ENCODE data around the gene NAV1.
A peak's percentile ranks its signal among the peaks of the same experiment; 100 is the strongest.

Gene NAV1

GRCh38 chr1:201535919-201536245 is 3.0 kb upstream of the NAV1 start:
- H3K9me3 ChIP-seq (ENCODE audit: control insufficient read depth, low read length): no peaks in the 10 kb centered on the region
- H3K27ac ChIP-seq (ENCODE audit: insufficient read depth, low read length, poor library complexity, severe bottlenecking): no peak overlapping the region
- H3K27me3 ChIP-seq (replicated peaks; ENCODE audit: control insufficient read depth, insufficient read depth, low read length, poor library complexity, severe bottlenecking): peaks cover 37% of the 10 kb centered on the region
- no peak overlapping the region for H3K4me3 ChIP-seq (ENCODE audit: insufficient read depth, low read depth, low read length, poor library complexity, severe bottlenecking)
- H3K4me1 ChIP-seq (ENCODE audit: control insufficient read depth, insufficient read depth, low read length, poor library complexity, severe bottlenecking): peaks cover 18% of the 10 kb centered on the region
- H3K36me3 ChIP-seq (ENCODE audit: control insufficient read depth, insufficient read depth, low read length): no peaks in the 10 kb centered on the region
- DNase-seq: no peak

- peaks cover 40% of the 10 kb centered on the region for H3K27me3 ChIP-seq (replicated peaks; ENCODE audit: control insufficient read depth, insufficient read depth, low read length, poor library complexity, severe bottlenecking)
- peaks cover 18% of the 10 kb centered on the region for H3K4me1 ChIP-seq (ENCODE audit: control insufficient read depth, insufficient read depth, low read length, poor library complexity, severe bottlenecking)
- H3K27ac ChIP-seq (ENCODE audit: insufficient read depth, low read length, poor library complexity, severe bottlenecking): no peak overlapping the region
- DNase-seq: no peak
- no peaks in the 10 kb centered on the region for H3K9me3 ChIP-seq (ENCODE audit: control insufficient read depth, low read length)
- H3K36me3 ChIP-seq (ENCODE audit: control insufficient read depth, insufficient read depth, low read length): no peaks in the 10 kb centered on the region
- H3K4me3 ChIP-seq (ENCODE audit: insufficient read depth, low read depth, low read length, poor library complexity, severe bottlenecking): no peak overlapping the region
These were observed 2.4 kb upstream of the NAV1 start for GRCh38 chr1:201536558-201536957.

GRCh38 chr1:201537028-201537427 is 1.9 kb upstream of the NAV1 start:
- Histone ChIP-seq H3K4me3 (ENCODE audit: insufficient read depth, low read depth, low read length, poor library complexity, severe bottlenecking) (no peak overlapping the region), H3K4me1 (ENCODE audit: control insufficient read depth, insufficient read depth, low read length, poor library complexity, severe bottlenecking) (peaks cover 18% of the 10 kb centered on the region), H3K27ac (ENCODE audit: insufficient read depth, low read length, poor library complexity, severe bottlenecking) (no peak overlapping the region), H3K27me3 (replicated peaks; ENCODE audit: control insufficient read depth, insufficient read depth, low read length, poor library complexity, severe bottlenecking) (peaks cover 40% of the 10 kb centered on the region), H3K36me3 (ENCODE audit: control insufficient read depth, insufficient read depth, low read length) (no peaks in the 10 kb centered on the region), H3K9me3 (ENCODE audit: control insufficient read depth, low read length) (no peaks in the 10 kb centered on the region)
- no peak for DNase-seq

- no peak overlapping the region for H3K4me3 ChIP-seq (ENCODE audit: insufficient read depth, low read depth, low read length, poor library complexity, severe bottlenecking)
- H3K27ac ChIP-seq (ENCODE audit: insufficient read depth, low read length, poor library complexity, severe bottlenecking): no peak overlapping the region
- no peak for DNase-seq
- no peaks in the 10 kb centered on the region for H3K9me3 ChIP-seq (ENCODE audit: control insufficient read depth, low read length)
- H3K27me3 ChIP-seq (replicated peaks; ENCODE audit: control insufficient read depth, insufficient read depth, low read length, poor library complexity, severe bottlenecking): peaks cover 40% of the 10 kb centered on the region
- no peaks in the 10 kb centered on the region for H3K36me3 ChIP-seq (ENCODE audit: control insufficient read depth, insufficient read depth, low read length)
- H3K4me1 ChIP-seq (ENCODE audit: control insufficient read depth, insufficient read depth, low read length, poor library complexity, severe bottlenecking): peaks cover 18% of the 10 kb centered on the region
These were observed 1.5 kb upstream of the NAV1 start for GRCh38 chr1:201537467-201537866.

GRCh38 chr1:201537891-201538611 is 876 bp upstream of the NAV1 start:
- Histone ChIP-seq H3K4me1 (ENCODE audit: control insufficient read depth, insufficient read depth, low read length, poor library complexity, severe bottlenecking) (peaks cover 18% of the 10 kb centered on the region), H3K27ac (ENCODE audit: insufficient read depth, low read length, poor library complexity, severe bottlenecking) (no peak overlapping the region), H3K27me3 (replicated peaks; ENCODE audit: control insufficient read depth, insufficient read depth, low read length, poor library complexity, severe bottlenecking) (peaks cover 40% of the 10 kb centered on the region), H3K4me3 (ENCODE audit: insufficient read depth, low read depth, low read length, poor library complexity, severe bottlenecking) (peak overlapping the region; percentile 48), H3K36me3 (ENCODE audit: control insufficient read depth, insufficient read depth, low read length) (no peaks in the 10 kb centered on the region), H3K9me3 (ENCODE audit: control insufficient read depth, low read length) (no peaks in the 10 kb centered on the region)
- no peak for DNase-seq

- peaks cover 40% of the 10 kb centered on the region for H3K27me3 ChIP-seq (replicated peaks; ENCODE audit: control insufficient read depth, insufficient read depth, low read length, poor library complexity, severe bottlenecking)
- H3K4me1 ChIP-seq (ENCODE audit: control insufficient read depth, insufficient read depth, low read length, poor library complexity, severe bottlenecking): peaks cover 18% of the 10 kb centered on the region
- H3K4me3 ChIP-seq (ENCODE audit: insufficient read depth, low read depth, low read length, poor library complexity, severe bottlenecking): peak overlapping the region; percentile 48
- H3K36me3 ChIP-seq (ENCODE audit: control insufficient read depth, insufficient read depth, low read length): no peaks in the 10 kb centered on the region
- DNase-seq: no peak
- no peak overlapping the region for H3K27ac ChIP-seq (ENCODE audit: insufficient read depth, low read length, poor library complexity, severe bottlenecking)
- H3K9me3 ChIP-seq (ENCODE audit: control insufficient read depth, low read length): no peaks in the 10 kb centered on the region
These were observed 869 bp downstream of the NAV1 start for GRCh38 chr1:201539561-201540431.

- Histone ChIP-seq H3K9me3 (ENCODE audit: control insufficient read depth, low read length) (no peaks in the 10 kb centered on the region), H3K4me3 (ENCODE audit: insufficient read depth, low read depth, low read length, poor library complexity, severe bottlenecking) (no peak overlapping the region), H3K36me3 (ENCODE audit: control insufficient read depth, insufficient read depth, low read length) (no peaks in the 10 kb centered on the region), H3K4me1 (ENCODE audit: control insufficient read depth, insufficient read depth, low read length, poor library complexity, severe bottlenecking) (peaks cover 18% of the 10 kb centered on the region), H3K27ac (ENCODE audit: insufficient read depth, low read length, poor library complexity, severe bottlenecking) (no peak overlapping the region), H3K27me3 (replicated peaks; ENCODE audit: control insufficient read depth, insufficient read depth, low read length, poor library complexity, severe bottlenecking) (peaks cover 40% of the 10 kb centered on the region)
- DNase-seq: no peak
These were observed 2.2 kb downstream of the NAV1 start for GRCh38 chr1:201540846-201541735.

- Histone ChIP-seq H3K9me3 (ENCODE audit: control insufficient read depth, low read length) (no peaks in the 10 kb centered on the region), H3K27me3 (replicated peaks; ENCODE audit: control insufficient read depth, insufficient read depth, low read length, poor library complexity, severe bottlenecking) (peaks cover 34% of the 10 kb centered on the region), H3K4me1 (ENCODE audit: control insufficient read depth, insufficient read depth, low read length, poor library complexity, severe bottlenecking) (peaks cover 18% of the 10 kb centered on the region), H3K36me3 (ENCODE audit: control insufficient read depth, insufficient read depth, low read length) (no peaks in the 10 kb centered on the region), H3K27ac (ENCODE audit: insufficient read depth, low read length, poor library complexity, severe bottlenecking) (no peak overlapping the region), H3K4me3 (ENCODE audit: insufficient read depth, low read depth, low read length, poor library complexity, severe bottlenecking) (no peak overlapping the region)
- no peak for DNase-seq
These were observed 3.5 kb downstream of the NAV1 start for GRCh38 chr1:201542309-201543035.

- DNase-seq: no peak
- Histone ChIP-seq H3K4me3 (ENCODE audit: insufficient read depth, low read depth, low read length, poor library complexity, severe bottlenecking) (no peak overlapping the region), H3K27ac (ENCODE audit: insufficient read depth, low read length, poor library complexity, severe bottlenecking) (no peak overlapping the region), H3K27me3 (replicated peaks; ENCODE audit: control insufficient read depth, insufficient read depth, low read length, poor library complexity, severe bottlenecking) (peaks cover 19% of the 10 kb centered on the region), H3K4me1 (ENCODE audit: control insufficient read depth, insufficient read depth, low read length, poor library complexity, severe bottlenecking) (peaks cover 8% of the 10 kb centered on the region), H3K9me3 (ENCODE audit: control insufficient read depth, low read length) (no peaks in the 10 kb centered on the region), H3K36me3 (ENCODE audit: control insufficient read depth, insufficient read depth, low read length) (no peaks in the 10 kb centered on the region)
These were observed 5.1 kb downstream of the NAV1 start for GRCh38 chr1:201543871-201544642.
